ENCODE measurements around the gene FANK1.
"Not testable (repeated sequence)": the region's sequence is repeated elsewhere in the genome, so short reads cannot be mapped to it uniquely, and the experiment has no call there.

FANK1 gene

DNA sequence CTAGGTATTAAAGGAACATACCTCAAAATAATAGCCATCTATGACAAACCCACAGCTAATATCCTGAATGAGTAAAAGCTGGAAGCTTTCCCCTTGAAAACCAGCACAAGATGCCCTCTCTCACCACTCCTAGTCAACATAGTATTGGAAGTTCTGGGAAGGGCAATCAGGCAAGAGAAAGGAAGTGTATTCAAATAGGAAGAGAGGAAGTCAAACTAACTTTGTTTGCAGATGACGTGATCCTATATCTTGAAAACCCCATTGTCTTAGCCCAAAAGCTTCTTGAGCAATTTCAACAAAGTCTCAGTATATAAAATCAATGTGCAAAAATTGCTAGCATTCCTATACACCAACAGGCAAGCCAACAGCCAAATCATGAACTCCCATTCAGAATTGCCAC is 131.3 kb downstream of the FANK1 start:
- DNase-seq, result no peak

DNA sequence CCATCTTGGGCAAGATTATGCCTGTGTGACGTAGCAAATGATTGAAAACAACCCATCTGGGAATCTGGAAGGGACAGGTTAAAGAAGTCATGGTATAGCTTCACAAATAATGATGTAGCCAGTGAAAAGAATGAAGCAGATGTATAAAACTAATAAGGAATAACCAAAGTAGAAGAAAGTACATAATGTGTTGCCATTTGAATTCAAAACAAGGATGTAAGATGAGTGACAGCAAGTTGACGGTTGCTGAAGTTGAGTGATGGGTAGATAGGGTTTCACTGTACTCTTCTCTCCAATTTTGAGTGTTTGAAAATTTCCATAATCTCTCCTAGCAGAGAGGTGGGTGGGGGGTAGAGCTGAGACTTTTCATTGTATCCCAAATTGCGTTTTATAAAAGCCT is 133.6 kb downstream of the FANK1 start:
- no peak for DNase-seq

DNA sequence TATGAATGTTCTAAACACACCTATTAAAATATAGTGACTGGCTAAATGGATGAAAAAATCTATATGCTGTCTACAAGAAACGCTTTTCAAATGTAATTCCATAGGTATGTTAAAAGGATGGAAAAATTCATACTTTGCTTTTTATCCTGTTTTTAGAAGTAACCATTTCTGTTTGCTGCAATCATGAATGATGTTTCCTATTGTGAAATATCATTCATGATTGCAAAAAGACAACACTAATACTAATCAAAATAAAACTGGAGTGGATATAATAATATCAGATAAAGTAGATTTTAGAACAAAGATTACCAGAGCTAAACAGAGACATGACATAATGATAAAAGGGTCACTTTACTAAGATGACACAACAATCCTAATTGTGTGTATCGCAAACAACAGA is 138.2 kb downstream of the FANK1 start:
- DNase-seq, result no peak

DNA sequence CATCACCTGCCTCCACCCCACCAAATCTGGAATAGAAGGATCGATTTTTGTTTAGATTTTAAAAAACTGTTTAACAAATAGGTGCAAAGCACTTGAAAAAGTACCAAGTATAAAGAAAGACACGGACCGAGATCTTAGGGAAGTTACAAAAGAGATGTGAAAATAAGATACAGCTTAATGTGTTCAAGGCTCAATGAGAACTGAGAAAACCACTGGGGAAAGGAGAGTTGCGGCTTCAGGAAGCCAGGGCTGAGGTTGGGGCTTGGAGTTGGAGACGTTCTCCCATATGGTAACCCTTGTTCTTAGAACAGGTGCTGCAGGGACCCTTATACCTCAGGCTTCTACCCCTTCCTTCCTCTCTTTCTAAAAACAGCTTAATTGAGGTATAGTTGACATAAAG is 140.2 kb downstream of the FANK1 start:
- no peak for DNase-seq

DNA sequence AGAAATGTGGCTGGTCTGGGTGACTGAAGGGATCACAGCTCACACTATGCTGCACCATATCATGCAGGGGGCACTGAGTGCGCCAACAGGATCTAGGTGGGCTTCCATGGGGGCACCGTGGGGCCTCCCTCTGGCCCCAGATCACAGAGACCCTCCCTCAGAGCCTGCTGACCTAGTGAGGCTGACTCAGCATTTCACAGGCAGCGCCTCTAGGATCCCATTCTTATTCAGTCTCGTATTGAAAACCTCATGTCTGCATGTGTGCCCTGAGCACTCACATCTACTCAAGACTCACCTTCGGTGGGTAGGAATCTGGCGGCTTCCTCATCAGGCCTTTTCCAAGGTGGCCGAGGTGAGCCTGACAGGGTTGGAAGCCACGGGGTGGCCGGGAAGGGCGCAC is 141.6 kb downstream of the FANK1 start:
- DNase-seq, result no peak

DNA sequence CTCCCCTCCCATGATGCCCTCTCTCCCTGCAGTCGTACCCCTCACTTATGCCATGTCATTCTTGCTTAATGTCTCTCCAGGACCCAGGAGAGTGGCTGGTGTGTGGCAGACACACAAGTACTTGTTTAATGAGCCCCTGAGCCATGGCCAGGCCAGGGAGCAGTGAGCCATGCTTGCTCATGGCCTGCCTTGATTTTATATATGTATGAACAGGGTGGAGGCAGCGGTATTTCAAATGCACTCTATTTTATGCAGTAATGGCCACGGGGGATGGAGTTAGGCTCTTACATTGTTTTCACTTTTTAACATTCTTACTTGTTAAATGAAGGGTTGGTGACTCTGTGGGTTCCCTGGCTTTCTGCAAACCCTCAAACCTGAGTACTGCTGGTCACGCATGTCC is 144.8 kb downstream of the FANK1 start:
- no peak for DNase-seq

DNA sequence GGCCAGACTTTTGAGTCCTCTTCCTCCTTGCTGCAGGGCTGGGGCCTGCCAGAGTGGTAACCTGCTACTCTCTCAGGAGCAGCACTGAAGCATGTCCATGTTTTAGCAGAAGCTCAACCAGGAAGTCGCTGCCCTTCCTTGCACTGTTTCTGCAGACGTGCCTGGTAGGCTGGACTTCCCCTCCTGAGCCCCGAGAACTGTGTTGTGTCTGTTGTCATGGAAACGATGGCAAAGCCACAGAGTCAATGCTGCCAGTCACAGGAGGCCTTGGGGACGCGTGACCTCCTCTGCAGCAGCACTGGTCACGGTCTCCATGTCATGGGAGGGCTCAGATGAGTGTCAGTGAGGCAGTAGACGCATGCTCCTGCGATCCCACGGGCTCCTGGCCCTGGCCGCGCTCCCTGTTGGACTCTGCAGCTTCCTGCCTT is 145.5 kb downstream of the FANK1 start:
- DNase-seq, result peak; percentile 69

DNA sequence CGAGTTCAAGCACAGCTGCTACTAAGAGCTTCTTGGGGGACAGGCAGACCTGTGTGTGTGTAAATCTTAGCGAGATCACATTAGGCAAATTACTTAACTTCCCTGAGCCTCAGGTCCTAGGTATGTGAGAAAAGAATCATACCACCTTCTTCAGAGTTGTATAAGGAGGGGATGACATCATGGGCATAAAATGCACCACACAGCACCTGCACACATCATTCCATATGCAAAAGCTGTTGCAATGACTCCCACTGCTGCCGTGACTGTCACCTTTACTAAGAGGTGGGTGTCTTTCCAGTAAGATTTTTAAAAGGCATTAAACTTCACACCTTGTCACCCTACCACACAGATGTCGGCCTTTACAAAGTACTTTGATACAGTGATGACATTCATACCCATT is 146.0 kb downstream of the FANK1 start:
- no peak for DNase-seq

DNA sequence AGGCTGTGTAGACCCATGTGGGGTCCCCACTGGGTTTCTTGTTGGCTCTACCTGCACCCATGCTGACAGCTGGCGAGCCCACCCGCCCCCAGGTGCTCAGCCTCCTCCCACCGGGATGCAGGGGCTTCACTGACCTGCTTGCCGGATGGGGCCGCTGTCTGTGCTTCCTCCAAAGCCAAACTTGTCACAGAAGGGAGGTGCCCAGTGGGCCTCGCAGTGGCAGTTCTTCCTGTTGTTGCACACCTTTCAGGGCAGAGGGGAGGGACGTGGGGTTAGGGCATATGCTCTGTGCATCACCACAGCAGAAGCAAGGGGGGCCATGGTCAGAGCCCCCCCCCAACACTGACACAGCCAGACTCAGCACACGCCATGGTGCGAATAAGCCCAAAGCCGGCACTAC is 146.5 kb downstream of the FANK1 start:
- no peak for DNase-seq

DNA sequence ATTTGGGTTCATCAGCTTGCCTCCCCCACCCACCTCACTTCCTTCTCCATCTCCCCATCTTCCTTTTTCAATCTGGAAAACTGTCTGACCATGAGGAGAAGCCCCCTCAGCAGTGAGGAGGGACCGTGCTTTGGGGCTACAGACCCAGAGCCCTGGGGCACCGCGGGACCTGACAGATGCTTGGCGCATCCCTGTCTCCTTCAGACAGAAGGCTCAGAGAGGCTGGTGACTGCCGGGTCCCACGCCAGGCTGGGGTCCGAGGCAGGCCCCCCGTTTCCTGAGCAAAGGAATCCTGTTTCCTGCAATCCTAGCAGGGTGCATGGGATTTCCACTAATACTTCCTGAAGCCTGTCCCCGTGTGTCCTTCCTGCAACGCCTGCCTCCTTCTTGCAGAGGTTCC is 147.0 kb downstream of the FANK1 start:
- no peak for DNase-seq

DNA sequence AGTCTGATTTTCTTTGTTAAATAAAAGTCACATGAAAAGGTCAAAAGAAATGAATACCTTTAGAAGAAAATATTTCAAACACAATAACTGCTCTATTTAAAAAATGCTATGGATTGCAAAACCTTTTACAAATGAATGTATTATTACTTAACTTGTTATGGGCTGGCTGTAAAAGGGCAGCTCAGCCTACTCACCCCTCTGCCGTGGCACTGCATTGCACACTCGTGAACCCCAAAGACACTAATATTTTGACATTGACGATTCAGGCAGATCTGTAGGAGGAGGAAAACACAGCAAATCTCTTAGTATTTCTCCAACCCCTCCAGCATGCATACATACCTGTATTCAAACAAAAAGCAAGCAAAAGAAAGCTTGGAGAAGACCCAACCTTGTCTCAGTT is 149.5 kb downstream of the FANK1 start:
- no peak for DNase-seq

DNA sequence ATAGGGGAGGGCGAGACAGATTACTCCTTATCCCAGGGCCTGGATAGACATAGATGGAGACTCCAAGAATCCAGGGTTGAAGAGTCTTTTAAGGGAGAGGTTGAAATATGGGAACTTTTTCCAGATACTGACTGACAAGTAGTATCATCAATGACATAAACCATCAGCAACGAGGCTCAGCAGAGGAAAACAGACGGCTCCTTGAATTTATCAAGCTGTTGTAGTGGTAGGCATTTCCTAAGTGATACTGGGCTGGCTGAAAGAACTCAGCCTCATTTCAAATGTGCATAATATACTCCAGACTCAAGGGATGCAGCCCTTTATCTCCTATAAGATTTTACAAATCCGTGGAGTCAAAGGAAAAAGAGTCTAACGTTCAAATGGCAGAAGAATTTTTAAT is 150.5 kb downstream of the FANK1 start:
- no peak for DNase-seq

DNA sequence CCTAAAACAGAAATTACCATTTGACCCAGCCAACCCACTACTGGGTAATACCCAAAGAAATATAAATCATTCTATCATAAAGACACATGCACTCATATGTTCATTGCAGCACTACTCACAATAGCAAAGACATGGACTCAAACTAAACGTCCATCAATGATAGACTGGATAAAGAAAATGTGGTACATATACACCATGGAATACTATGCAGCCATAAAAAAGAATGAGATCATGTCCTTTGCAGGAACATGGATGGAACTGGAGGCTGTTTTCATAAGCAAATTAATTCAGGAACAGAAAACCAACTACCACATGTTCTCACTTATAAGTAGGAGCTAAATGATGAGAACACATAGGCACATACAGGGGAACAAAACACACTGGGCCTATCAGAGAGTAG is 151.4 kb downstream of the FANK1 start:
- not testable (repeated sequence) for DNase-seq

DNA sequence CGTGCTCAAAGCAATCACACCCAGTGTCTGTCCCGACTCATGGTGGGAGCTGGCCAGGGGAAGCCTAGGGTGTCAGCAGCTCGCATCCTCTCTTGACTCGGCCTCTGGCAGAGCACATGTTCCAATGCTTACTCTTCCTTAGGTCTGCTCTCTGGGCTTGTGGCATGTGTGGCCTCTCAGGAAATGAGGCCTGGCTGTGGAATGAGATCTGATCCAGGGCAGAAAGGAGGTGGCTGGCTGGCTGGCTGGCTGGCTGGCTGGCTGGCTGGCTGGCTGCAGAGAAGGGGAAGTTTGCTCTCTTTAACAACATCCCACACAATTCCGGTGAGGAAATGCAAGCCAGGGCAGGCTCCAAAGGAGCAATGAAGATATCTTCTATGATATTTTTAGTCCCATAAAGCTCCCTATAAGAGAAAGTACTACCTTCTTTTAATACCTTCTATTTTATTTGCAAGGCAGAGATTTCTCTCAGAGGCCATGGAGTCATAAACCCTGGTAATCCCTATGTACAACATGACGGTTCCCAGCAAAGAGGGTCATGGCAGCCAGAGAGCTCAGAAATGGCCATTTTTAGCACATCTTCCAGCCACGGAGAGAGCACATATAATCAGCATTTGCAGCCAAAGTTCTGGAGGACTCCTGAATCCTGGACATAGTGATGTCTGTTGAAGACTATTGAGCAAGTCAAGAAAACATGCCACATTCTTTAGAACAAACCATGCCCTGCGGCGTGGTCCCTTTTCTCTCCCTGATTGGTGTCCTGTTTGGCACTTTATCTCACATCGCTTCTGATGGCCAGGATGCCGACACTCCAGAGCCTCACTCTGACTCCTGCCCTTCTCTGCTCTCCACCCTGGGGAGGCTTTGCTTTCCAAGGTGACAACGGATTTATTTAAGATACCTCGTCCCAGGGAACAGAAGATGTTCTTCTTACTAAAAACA is 153.7 kb downstream of the FANK1 start:
- DNase-seq, result no peak

DNA sequence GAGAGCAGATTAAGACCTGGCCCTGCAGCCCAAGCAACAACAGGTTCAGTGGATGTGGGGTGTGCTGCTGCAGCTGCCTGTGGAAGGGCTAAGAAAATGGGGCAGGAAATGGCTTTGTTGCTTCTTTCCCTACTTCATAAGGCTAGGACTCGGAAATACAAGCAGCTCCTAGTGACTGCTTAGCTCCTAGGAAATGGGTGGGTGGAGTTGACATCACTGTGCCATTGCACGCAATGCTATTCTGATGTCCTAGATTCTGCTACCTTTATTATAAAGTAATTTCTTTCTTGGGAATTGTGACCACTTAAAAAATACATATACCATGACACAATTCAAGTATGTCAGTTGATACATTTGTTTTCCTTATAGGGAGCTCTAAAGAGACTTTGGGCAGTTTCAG is 155.8 kb downstream of the FANK1 start:
- no peak for DNase-seq

DNA sequence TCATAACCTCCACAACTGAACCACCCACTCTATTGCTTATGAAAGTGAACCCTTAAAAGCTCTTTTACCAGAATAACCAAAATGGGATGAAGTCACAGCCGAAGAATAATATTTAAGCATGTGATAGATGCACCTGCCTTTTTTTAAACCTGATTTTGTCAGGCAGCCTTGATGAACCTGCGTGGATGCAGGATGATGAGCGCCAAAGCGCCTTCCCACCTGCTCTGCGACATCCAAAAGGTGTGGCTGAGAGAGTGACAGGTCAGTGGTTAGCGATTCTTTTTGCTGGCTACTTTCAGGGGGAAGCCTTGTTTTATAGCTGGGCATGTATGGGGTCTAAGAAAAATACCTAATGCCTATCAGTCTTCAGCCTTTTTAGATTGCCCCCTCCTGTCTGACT is 157.8 kb downstream of the FANK1 start:
- DNase-seq, result no peak

DNA sequence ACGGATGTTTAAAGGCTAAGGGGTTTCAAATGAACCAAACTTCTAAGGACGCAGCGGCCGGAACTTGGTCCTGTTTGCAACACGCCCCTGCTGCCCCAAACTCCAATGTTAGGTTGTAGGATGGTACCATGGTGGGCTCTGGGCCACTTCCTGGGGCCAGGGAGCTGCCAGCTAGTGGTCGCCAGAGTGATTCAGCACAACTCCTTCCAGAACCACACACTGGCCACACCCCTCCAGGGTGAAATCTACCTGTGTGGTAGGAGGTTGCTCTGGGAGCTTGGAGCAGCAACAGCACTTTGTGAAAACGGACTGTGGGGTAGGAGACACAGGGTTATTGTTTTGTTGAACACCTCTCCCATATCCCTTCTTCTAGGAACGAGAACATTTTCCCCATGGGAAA is 161.1 kb downstream of the FANK1 start:
- DNase-seq, result no peak

DNA sequence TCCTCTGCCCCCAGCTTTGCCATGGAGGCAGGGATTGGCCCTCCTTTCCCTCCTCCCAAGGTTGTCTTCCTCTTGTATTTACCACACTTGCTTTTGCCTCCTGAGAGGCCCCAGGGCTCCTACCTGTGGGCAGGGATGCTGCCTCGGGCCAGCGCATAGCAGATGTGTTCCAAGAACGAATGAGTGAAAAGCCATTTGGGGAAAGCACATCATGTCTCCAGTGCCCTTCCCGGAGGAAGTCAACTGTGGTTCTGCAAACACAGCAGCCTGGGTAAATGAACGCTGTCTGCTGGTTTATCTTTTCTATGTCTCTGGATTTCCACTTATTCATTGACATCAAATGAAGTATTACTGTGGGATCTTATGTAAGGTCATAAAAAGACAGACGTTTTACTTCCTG is 161.7 kb downstream of the FANK1 start:
- no peak for DNase-seq

DNA sequence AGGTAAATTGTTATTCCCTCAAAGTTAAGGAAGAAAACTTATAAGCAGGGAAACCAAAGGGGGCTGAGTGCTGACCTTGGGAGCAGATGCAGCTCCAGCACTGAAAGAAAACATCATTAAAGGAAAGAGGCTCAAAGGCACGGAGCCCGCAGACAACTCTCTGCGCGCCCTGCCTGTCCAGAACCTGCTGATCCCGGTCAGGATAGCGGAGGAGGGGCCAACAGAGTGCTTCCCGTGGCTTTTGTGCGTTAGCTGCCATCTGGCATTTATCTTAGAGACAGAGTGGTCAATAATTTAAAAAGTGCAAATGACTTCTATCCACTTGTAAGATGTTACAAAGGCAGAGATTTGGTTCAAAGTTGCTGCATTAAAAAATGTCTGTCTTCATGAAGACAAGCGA is 162.1 kb downstream of the FANK1 start:
- no peak for DNase-seq
